IPS-NIHi7 (cell line): ENCODE measurements around the gene PFKP.

Experiments used
- DNase-seq: peaks from one replicate; pipeline ENCODE4 v3.0.0; 2012; ENCODE audit warnings: mixed read lengths; ENCODE audit errors: extremely low spot score

PFKP gene

DNA sequence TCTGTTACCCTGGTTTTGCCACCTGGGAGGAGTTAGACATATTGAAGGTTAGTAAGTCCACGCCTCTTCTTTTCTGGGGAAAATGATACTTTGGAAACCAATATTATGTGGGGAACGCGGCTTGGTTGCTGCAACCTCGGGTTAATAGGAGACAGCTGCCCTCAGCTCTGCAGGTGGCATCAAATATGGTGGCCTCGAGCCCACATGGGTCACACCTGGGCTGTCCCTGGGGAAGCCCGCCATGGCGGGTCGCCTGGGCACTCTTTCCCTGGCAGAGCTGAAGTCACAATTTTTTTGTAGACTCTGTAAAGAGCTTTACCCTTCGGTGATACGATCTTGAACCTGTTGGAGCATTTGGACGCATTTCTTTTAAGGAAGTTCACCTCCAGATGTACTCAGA, 2.5 kb downstream of the PFKP start:
- DNase-seq: no peak

DNA sequence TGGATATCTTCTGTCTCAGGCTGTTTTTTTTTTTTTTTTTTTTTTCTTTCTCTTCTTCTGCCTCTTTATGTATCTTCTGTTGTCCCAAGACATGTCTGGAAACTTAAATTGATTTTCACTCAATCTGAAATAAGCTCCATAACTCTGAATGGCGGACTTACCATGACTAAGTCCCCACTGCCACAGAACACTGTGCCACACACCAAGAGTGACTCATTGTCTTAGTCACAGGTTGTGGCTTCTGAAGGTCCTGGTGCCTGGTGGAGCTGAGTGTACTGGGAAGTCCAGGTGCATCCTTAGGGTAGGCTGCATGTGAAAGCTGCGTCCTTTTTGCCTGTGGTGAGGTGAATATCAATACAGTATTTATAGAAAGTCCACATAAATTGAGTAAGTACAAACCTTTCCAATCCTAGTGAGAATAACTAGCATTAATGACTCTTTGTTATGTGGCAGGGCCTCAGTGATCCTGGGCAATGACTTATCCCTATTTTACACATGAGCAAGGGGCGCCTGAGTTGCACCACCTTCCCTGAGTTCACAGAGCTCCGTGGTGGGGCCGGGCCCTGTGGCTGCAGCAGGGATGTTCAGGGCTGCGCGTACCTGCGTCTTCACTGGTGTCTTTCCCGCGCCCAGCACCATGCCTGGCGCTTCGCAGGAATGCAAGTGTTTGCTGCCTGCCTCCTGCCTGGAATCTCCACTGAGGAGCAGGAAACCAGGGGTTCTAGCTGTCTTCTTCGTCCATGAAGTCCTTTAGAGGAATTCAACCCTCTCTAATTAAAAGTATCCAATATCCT, 4.3 kb downstream of the PFKP start:
- DNase-seq: no peak

DNA sequence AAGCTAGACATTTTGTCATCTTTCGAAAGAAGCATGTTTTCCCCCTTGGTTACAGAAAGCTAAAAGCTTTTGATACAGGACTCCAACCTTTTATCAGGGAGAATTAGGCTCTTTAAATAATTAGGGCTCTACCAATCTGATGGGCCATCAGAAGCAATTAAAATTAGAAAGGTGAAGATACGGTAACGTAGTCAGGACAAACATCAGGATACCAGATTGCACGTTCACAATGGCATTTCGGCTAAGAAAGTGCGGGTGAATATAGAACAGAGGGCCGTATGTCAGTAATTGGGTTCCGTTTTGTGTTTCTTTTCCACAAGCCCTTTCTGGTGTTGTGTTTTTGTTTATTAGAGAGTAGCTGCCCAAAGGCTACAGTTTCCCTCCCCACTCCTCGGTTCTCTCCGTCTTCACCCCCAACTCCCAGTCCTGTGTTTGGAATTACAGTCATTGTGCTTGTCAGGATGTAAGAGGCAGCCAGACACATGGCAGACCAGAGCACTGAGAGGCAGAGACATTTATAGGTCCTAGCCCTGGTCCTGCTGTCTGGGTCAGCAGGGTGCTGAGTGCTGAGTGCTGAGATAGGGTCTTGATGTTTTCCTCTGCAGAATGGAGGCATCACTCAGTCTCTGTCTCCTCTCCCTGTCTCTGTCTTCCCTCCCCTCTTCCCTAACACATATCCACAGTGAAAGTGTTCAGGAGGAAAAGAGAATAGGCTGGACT, 5.5 kb downstream of the PFKP start:
- DNase-seq: no peak

DNA sequence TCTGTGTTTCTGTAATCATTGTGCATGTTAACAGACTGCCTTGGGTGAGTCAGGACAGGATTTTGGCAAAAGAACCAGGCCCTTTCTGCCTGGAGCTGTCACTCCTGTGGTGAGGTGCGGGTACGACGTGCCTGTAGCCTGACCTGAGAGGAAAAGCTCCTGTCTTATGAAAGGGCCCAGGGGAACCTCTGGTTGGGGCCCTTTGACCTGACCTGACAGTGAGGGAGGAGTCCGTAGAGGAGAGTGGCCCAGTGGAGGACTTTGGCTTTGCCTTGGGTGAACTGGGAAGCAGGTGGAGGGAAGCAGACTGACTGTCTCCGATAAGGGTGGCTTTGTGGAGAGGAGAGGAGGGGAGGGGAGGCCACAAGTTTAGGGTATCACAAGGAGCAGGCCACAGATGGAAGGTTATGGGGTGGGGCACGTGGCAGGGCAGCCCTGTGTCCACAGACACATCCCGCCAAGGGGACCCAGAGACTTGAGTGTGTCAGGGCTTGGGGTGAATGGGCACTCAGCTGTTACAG, 6.9 kb downstream of the PFKP start:
- DNase-seq: no peak

DNA sequence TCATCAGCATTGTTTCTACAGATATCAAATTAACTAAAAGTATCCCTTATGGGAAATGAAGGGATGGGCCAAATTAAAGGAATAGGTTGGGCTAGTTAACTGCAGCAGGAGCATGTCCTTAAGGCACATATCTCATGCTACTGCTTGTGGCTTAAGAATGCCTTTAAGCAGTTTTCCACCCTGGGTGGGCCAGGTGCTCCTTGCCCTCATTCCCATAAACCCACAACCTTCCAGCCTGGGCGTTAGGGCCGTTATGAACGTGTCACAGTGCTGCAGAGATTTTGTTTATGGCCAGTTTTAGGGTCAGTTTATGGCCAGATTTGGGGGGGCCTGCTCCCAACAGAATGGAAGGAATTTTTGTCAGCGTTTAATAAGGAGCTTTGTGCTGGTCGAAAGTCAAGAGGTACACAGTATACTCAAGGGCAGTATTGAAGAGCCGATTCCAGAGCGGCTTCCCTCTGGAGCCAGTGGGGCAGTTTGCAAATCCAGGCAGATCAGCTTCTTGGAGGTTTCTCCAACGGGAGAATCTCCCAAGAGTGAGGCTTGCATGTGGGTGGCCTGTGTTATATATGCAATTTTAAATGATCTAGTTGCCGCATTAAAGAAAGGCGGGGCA, 7.7 kb downstream of the PFKP start:
- DNase-seq: no peak

DNA sequence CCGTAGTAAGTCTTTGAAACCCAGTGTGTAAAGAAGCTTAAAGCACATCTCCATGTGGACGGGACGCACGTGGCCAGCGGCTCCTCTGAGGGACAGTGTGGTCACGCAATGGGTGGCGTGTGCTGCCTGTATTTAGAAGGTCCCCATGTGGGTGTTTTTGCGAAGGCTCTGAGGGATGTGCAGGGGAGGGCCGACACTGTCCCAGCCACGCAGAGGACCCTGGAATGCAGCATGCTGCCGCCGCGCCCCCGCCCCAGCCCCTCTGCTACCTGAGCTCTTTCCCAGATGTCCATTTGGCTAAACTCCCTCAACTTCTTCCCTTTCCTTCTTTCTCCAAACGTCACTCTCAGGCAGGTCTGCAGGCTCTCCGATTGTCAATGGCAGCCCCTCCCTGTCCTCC, 8.8 kb downstream of the PFKP start:
- no peak for DNase-seq

DNA sequence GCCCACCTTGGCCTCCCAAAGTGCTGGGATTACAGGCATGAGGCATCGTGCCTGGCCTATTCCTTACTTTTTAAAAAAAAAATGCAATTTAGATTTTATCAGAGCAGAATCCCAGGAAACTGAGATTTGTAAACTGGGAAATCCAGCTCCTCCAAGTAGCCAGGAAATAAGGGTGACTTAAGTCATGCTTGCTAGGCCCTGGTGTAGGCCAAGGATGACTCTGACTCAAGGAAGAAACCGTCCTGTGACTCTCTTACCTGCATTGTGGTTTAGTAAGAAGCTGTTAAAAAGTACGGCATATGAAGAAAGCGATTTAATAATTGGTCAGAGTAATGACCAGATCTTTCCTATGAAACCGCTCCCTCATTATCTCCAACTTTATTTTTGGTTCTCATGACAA, 10.2 kb downstream of the PFKP start:
- no peak for DNase-seq

DNA sequence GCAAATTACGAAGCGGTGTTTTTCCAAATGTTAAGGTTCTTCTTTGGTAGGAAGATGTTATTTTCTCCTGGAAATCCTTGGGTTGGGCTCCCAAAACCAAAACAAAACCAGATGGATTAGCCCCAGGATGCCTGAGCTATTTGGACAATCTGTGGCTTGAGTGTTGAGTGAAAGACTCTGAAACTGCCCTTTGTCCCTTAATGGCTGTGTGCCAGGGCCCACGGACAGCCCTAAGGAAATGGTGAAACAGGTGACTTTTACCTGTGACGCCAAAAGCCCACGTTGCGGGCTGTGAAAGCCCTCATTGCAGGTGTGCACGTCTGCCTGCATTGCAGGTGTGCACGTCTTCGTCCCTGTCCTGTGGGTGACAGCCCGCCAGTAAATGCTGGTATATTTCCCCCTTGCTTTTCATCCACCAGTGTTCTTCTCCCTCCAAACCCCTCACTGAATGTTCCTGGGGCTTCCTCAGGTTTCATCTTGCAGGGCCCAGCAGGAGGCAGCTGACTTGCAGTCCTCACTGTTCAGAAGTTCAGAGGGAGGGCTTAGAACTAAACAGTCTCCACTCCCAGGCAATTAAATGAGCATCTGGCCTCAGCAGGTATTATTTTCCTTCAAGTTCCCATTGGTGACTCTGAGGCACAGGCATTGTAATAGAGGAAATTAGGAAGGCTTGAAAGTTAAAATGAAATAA, 10.7 kb downstream of the PFKP start:
- DNase-seq: no peak

DNA sequence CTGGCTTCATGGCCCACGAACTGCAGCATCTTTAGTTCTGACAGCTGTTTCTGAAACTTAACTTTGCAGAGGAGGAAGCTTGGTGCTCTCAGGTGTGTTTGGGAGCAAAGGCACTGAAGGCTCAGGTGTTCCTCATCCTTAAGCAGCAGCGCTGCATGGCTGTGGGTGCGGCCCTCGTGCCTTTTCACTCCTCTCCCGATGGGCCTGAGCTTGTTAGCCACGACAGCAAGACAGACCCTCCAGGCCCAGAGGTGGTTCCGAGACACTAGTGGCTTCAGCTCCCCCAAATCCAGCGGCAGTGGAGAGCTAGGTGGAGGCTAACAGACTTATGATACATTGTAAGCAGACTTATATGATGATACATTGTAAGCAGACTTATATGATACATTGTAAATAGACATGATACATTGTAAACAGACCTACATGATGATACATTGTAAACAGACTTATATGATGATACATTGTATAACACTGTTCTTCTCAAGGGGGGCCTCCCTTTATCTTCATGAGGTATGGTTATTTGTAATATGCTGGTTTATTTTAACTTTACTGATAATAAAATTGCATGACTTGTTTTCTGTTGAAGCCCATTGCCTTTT, 14.1 kb downstream of the PFKP start:
- no peak for DNase-seq

DNA sequence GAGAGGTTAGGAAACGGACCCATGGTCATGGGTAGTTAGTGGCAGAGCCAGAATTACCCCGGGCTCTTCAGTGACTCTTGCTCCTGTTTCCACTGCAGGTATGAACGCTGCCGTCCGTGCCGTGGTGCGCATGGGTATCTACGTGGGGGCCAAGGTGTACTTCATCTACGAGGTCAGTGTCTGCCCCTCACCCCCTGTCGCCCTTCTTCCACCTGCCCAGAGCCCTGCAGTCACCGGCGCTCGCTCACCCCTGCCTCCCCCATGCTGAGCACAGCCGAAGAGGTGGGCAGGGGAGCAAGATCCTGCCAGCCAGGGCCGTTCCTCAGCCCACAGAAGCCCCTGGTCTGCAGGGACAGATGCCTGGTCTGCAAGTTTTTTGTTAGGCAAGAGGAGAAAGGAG, 14.9 kb downstream of the PFKP start:
- DNase-seq: no peak

DNA sequence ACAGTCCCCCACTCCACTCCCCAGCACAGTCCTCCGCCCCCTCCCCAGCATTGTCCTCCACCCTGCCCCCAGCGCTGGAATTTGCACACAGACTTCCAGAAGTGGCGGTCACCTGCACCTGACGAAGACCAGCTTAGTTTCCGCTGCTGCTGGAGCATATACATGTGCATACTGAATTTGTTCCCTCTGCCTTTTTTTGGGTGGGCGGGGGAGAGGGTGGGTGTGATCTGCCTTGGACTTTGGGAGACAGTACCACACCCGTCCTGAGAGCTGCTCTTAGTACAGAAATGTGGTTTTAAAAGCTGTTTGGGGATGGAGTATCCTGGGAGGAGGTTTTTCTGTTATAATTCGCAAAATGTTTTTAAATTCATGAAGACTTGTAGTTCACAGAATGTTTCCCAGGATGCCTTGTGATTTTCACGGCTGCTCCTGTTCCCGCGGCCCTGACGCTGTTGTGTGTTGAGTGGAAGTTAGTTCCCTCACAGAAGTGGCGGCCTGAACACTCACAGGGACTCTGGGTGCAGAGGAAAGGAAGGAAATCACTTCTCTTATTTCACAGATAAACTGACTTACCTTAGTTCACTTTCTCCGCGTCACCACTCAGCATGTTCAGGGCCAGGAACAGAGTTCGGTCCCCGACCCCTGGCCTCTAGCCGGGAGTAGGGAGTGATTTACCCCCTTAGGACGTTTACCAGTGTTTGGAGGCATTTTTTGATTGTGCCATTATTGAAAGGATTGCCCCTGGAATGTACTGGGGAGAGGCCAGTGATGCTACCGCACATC, 18.6 kb downstream of the PFKP start:
- DNase-seq: no peak

DNA sequence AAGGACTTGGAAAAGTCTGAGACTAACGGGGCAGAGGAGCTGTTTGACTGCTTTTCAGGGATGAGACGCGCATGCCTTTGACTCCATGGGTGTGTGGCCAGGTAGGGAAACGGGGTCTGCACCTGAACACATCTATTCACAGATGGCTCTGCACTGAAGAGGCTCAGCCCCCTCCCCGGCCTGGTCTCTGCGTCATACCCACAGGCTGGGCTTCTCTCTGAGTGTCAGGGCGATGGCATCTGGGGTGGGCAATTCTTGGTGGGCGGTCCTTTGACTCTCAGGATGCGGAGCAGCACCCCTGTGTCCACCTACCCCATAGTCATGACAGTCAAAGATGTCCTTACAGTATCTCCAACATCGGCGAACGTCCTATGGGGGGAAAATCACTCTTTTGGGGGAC, 23.0 kb downstream of the PFKP start:
- DNase-seq: no peak

DNA sequence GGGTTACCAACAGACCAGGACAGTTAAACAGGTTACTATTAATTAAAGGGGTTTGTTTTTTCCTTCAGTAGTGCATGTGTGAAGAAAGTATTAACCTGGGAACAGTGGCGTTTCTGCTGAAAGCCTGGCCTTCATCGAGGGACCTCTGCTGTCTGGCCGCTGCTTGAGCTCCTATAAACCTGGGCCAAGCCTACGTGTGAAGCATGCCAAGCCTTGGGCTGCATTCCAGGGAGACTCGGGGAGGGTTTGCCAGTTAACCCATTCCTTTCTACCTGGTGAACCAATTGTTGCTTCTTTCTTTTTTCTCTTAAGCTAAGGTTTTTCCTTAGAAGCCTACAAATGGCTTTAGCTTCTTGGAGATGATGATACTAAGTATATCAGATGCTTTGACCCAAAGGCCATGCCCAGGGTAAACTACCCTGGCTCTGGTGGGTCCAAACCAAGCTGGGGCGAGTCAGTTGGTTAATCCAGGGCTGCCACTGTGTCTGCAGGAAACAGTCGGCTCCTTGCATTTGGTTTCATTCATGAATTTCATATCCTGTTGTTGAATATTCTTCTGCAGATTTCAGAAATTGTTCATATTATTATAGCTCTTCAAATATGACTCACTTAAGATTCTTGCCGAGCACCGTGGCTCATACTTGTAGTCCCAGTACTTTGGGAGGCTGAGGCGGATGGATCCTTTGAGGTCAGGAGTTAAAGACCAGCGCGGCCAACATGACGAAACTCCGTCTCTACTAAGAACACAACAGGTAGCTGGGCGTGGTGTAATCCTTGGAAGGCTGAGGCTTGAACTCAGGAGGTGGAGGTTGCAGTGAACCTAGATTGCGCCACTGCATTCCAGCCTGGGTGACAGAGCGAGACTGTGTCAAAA, 23.8 kb downstream of the PFKP start:
- DNase-seq: no peak

DNA sequence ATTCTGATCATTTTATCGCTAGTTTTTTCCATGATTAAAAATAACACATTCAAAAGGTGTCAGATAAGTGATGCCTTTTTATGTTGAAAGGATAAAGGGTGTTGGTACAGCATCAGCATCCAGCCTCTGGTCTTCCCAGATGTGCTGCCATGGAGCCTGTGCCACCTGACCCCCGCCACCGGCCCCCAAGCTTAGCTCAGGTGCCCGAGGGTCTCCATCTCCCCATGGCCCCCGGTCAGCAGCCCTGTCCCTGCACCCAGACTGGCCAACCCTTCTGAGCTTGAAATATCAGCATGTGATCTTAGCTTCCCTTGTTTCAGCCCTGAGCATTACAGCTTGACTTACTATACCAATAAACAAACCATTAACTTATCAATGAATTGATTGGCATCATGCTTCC, 24.6 kb downstream of the PFKP start:
- no peak for DNase-seq

DNA sequence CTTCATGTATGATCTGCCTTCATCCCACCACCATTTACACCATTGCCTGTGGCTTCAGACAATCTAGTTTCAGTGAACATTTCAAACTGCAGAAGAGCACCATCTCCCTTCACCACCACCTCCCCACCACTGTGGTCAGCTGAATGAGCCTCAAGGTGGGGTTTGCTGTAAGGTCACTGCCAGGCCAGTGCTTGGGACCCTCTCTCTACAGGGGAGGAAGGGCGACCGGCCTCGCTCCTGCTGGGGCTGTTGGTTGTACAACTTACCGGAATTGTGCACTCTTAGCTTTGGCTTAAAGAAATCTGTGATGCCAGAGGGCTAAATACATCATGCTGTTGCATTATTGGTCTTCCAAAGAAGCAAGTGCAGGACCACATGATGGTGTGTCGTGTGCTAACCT, 26.6 kb downstream of the PFKP start:
- no peak for DNase-seq

DNA sequence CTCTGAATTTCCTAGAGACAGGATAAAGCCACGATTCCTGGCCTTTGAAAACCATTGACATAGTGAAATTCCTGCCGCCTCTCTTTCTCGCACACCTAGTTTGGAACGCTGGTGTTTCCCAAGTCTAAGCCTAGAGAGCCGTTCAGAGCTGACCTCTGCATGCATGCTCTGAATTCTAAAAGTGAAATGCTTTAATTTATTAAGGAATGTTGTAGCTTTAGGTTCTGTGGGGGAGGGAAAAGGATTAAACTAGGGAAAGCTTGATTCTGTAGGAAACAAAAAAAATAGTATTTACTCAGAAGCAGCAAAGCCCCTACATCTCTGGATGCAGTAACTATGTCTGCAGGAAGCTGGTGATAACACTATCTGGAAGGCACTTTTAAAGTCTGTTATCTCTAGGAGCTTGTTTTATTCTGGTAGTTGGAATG, 27.3 kb downstream of the PFKP start:
- DNase-seq: no peak

DNA sequence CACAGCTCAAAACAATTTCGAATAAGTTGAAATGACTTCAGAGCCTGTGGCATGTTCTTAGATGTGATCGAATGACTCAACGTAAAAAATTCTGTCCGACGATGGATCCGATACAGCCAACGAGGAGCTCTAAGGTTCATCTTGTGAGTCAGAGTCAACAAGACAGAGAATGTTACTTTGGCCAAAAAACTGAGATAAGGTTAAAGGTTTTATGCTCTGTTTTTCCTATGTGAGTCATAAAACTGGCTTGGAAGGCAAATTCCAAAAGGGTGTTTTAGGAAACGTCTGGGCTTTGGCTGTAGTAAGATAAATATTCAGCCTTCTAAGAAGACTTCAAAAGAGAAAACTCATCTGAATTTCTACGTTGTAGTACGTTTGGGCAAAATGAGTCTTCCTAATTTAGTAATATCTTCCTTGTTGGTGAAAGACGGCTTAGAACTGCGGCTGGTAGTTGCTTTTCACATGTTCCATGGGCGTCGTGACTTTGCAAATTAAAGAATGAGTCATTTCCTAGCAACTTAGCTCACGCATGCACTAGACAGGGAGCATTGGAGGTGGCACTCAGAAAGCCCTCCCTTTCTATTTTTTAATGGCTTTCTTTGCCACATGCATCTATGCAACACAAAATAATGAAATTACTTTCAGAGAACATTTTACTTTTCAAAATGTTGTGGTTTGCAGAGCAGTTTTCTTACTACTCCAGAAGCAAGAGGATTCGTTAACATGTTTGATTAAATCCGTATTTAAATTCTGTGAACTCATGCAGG, 28.2 kb downstream of the PFKP start:
- no peak for DNase-seq

DNA sequence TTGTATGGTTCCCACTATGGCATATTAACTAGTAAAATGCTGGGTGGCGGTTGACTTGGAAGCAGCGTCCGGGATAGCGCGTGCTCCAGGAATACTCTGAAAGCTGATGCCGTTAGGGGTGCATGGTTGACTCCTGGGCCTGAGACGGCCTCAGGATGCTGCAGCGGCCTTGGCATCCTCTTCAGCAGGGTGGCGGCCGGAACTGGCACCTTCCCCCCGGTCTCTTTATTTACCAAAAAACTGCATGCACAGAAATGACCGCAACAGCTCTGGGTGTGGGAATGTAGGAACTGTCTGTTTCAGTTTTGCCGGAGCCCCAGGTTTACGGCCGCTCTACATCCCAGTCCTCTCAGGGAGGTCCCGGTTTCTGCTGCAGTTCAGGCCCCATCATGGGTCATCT, 28.8 kb downstream of the PFKP start:
- no peak for DNase-seq

DNA sequence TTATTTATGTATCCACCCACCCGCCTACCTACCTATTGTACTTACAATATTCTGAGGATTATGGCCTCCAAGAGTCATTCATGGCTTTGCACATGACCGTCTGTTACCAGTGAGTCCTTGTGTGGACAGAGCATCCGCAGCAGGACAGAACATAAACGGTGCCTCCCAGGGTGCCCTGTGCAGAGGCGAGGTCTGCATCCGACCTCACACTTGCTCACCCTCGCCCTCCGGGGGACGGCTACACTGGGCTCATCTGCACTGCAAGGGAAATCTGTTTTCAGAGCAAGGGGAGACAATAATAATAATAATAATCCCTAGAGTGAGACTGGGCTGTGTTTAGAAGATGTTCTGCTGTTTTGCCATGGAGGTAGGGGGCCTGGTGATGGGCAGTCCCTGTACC, 29.8 kb downstream of the PFKP start:
- no peak for DNase-seq
